Keratinocyte (primary cell): ENCODE data around the gene ARVCF. TPM values are rescaled to one million over a fixed set of nuclear protein-coding genes. Genes with fewer than 3 reads are reported as not detected.

Source experiments
- DNase-seq: peaks from one replicate; pipeline ENCODE4 v3.0.0-alpha.2; 2011; ENCODE audit warnings: low read depth, missing footprints, low spot score
- FAIRE-seq: peaks from 2 replicates; lab custom pipeline; 2011; peaks lifted over from hg19 to GRCh38; lab: Jason Lieb, UNC
- H2AFZ ChIP-seq: 2 replicates; pipeline ENCODE4 v1.6.0; 2012; ENCODE audit warnings: low read length, control low read depth, inconsistent platforms; ENCODE audit not compliant: control insufficient read depth
- H3K27ac ChIP-seq: 2 replicates; pipeline ENCODE4 v1.5.1; 2011; ENCODE audit warnings: low read length; ENCODE audit not compliant: control insufficient read depth, insufficient read depth
- H3K27me3 ChIP-seq: 3 replicates; pipeline ENCODE4 v1.6.0; 2011; ENCODE audit warnings: low read length; ENCODE audit not compliant: control insufficient read depth, insufficient read depth; ENCODE audit errors: extremely low read depth
- H3K36me3 ChIP-seq, 2 experiments: 2 replicates in 1 of 2; 3 replicates in 1 of 2; pipeline ENCODE4 v1.5.1; 2011; ENCODE audit warnings: low read length in 2 of 2, mild to moderate bottlenecking in 1 of 2; ENCODE audit not compliant: control insufficient read depth in 2 of 2, insufficient read depth in 2 of 2; ENCODE audit errors: extremely low read depth in 1 of 2
- H3K4me1 ChIP-seq: 3 replicates; pipeline ENCODE4 v1.5.1; 2011; ENCODE audit warnings: low read length; ENCODE audit not compliant: control insufficient read depth, insufficient read depth; ENCODE audit errors: extremely low read depth
- H3K4me2 ChIP-seq: 3 replicates; pipeline ENCODE4 v1.6.0; 2011; ENCODE audit warnings: low read depth, low read length; ENCODE audit not compliant: control insufficient read depth, insufficient read depth; ENCODE audit errors: extremely low read depth
- H3K4me3 ChIP-seq, 3 experiments: fragments of 200-600 bp in 1 of 3; sonication (generic) in 1 of 3; 2 replicates in 2 of 3; 3 replicates in 1 of 3; pipeline ENCODE4 v1.5.1; 2011 to 2016; ENCODE audit warnings: low read length in 3 of 3, mild to moderate bottlenecking in 3 of 3, control low read depth in 2 of 3, inconsistent platforms in 1 of 3, low read depth in 1 of 3, mixed read lengths in 1 of 3, mixed run types in 1 of 3, moderate library complexity in 1 of 3; ENCODE audit not compliant: control insufficient read depth in 2 of 3, insufficient read depth in 2 of 3; ENCODE audit errors: extremely low read depth in 1 of 3
- H3K79me2 ChIP-seq: 2 replicates; pipeline ENCODE4 v1.6.0; 2012; ENCODE audit warnings: low read length; ENCODE audit not compliant: control insufficient read depth, insufficient read depth
- H3K9ac ChIP-seq: 3 replicates; pipeline ENCODE4 v1.6.0; 2011; ENCODE audit warnings: low read length; ENCODE audit not compliant: control insufficient read depth, insufficient read depth; ENCODE audit errors: extremely low read depth
- H3K9me1 ChIP-seq: 3 replicates; pipeline ENCODE4 v1.6.0; 2011; ENCODE audit warnings: low read length; ENCODE audit not compliant: control insufficient read depth, insufficient read depth; ENCODE audit errors: extremely low read depth
- H3K9me3 ChIP-seq: 2 replicates; pipeline ENCODE4 v1.5.1; 2012; ENCODE audit warnings: low read depth, low read length; ENCODE audit not compliant: control insufficient read depth
- H4K20me1 ChIP-seq: 3 replicates; pipeline ENCODE4 v1.6.0; 2011; ENCODE audit warnings: low read length; ENCODE audit not compliant: control insufficient read depth, insufficient read depth; ENCODE audit errors: extremely low read depth
- EZH2 ChIP-seq: IDR thresholded peaks from one replicate; pipeline ENCODE4 v1.6.1; 2012; ENCODE audit warnings: inconsistent platforms, mild to moderate bottlenecking, low read length, moderate library complexity
- dilution Hi-C: fragments of 300-500 bp; cut with MboI; formaldehyde crosslinking; loops from one replicate; pipeline ENCODE4 v1.7.0; 2020; ENCODE audit warnings: low sequenced_read_pairs; ENCODE audit not compliant: extremely low pct_ligation_motif_present
- polyA plus RNA-seq, 5 experiments: library from polyadenylated mRNA; depleted of rRNA in 3 of 5; stranded (reverse) in 3 of 5; stranded (forward) in 1 of 5; unstranded in 1 of 5; fragments of >200 nt; gene quantifications; 1 replicate in 1 of 5; 2 replicates in 3 of 5; 3 replicates in 1 of 5; pipeline versions ENCODE4 v1.2.1 to v1.2.3, GENCODE V29; 2011 to 2012; ENCODE audit warnings: missing spikeins in 2 of 5, low read depth in 1 of 5, low replicate concordance in 1 of 5
- TF ChIP-seq, protein P1 (sequence below), 3 experiments: IDR thresholded peaks in 1 of 3; conservative IDR thresholded peaks in 1 of 3; optimal IDR thresholded peaks in 1 of 3; 2 replicates in 2 of 3; 3 replicates in 1 of 3; pipeline versions ENCODE3 to v1.5.1; 2011; ENCODE audit warnings: low read length in 3 of 3, mild to moderate bottlenecking in 3 of 3, moderate library complexity in 2 of 3, control low read depth in 1 of 3, inconsistent platforms in 1 of 3; ENCODE audit not compliant: insufficient read depth in 2 of 3; ENCODE audit errors: extremely low read depth in 1 of 3

The ARVCF gene
- polyA plus RNA-seq, 1 donor (not counting 4 experiments of a cell fraction or from before 2014, with no cell fraction given) = 5.7 TPM

DNA sequence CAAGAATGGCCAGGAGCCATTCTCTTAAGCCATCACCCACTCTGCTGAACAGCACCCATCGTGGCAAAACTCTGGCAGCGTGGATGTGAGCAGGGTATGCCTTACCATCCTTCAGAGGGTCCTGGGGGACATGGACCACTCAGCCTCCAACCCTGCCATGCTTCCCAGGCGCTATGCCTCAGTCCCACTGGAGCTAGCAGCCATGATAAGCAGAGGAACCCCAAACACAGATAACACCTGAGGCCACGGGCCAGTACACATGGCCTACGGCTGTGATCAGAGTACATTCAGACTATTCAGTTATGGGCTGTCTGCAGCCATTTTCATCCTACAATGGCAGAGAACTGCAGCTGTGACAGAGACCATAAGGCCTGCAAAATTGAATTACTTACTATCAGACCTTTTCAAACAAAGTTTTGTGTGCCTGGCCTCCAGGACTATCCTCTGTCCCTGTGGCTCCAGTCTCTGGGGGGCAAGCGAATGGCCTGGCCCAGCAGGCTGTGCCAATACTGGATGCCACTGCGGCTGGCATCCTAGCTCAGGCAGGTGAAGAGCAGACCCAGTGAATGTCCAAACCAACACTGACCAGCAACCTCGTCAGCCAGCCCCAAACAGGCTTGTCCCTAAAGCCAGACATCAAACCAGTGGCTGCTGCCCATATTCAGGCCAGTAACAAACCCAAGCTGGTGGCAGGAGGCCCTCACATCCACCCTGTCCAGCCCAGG lies 6.9 kb downstream of the ARVCF start:
- Histone ChIP-seq H3K36me3 (no peaks in the 10 kb centered on the region), H3K4me3 (no peak overlapping the region), H3K9me1 (peaks cover 3% of the 10 kb centered on the region), H3K4me2 (no peak overlapping the region), H3K9ac (no peak overlapping the region), H3K4me1 (peaks cover 5% of the 10 kb centered on the region), H2AFZ (no peak overlapping the region), H3K79me2 (no peaks in the 10 kb centered on the region), H4K20me1 (no peaks in the 10 kb centered on the region), H3K27me3 (no peaks in the 10 kb centered on the region), H3K9me3 (no peaks in the 10 kb centered on the region), H3K27ac (no peak overlapping the region)
- dilution Hi-C loops = no loop called here
- DNase-seq (no peak), FAIRE-seq (no peak)
- no peak for TF ChIP-seq EZH2
- TF ChIP-seq, protein P1, sequence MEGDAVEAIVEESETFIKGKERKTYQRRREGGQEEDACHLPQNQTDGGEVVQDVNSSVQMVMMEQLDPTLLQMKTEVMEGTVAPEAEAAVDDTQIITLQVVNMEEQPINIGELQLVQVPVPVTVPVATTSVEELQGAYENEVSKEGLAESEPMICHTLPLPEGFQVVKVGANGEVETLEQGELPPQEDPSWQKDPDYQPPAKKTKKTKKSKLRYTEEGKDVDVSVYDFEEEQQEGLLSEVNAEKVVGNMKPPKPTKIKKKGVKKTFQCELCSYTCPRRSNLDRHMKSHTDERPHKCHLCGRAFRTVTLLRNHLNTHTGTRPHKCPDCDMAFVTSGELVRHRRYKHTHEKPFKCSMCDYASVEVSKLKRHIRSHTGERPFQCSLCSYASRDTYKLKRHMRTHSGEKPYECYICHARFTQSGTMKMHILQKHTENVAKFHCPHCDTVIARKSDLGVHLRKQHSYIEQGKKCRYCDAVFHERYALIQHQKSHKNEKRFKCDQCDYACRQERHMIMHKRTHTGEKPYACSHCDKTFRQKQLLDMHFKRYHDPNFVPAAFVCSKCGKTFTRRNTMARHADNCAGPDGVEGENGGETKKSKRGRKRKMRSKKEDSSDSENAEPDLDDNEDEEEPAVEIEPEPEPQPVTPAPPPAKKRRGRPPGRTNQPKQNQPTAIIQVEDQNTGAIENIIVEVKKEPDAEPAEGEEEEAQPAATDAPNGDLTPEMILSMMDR (optimal IDR thresholded peaks at IDR 0.05 in 1 of 3, IDR thresholded peaks at IDR 0.05 in 1 of 3, conservative IDR thresholded peaks at IDR 0.05 in 1 of 3; ENCODE audit: extremely low read depth in 1 of 3, insufficient read depth in 2 of 3, low read length in 3 of 3) = no peak

DNA sequence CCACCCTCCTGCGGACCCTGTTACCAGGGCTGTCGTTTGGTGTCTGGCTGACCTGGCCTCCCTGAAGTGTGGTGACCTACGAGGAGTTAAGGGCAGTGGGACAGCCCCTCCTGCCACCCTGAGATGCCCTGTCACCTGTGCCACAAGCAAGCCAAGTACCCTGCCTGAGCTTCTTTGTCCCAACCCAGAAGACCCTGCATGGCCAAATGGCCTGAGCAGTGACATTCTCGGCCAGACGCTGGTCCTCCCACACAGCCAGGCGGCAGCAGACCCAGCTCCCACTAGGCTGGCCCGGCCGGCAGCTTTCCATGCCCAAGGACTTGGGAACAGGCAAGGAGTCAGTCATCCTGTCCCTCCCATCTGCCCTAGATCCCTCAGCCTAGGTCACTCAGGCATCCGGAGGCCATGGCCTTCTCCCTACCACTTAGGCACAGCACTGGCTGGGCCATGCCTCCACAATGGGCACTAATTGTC lies 7.6 kb downstream of the ARVCF start:
- TF ChIP-seq, protein P1 (optimal IDR thresholded peaks at IDR 0.05 in 1 of 3, IDR thresholded peaks at IDR 0.05 in 1 of 3, conservative IDR thresholded peaks at IDR 0.05 in 1 of 3; ENCODE audit: extremely low read depth in 1 of 3, insufficient read depth in 2 of 3, low read length in 3 of 3) = no peak
- TF ChIP-seq EZH2 = no peak
- Histone ChIP-seq H3K79me2 (no peaks in the 10 kb centered on the region), H4K20me1 (no peaks in the 10 kb centered on the region), H3K9me1 (peaks cover 3% of the 10 kb centered on the region), H3K36me3 (no peaks in the 10 kb centered on the region), H3K4me2 (no peak overlapping the region), H3K4me1 (peaks cover 5% of the 10 kb centered on the region), H3K27me3 (no peaks in the 10 kb centered on the region), H3K9ac (no peak overlapping the region), H2AFZ (no peak overlapping the region), H3K27ac (no peak overlapping the region), H3K4me3 (no peak overlapping the region), H3K9me3 (no peaks in the 10 kb centered on the region)
- no peak for DNase-seq
- dilution Hi-C loops = no loop called here
- no peak for FAIRE-seq
